GM19193 (cell line): ENCODE results near the gene PIK3CD.

ENCODE experiments used
- POLR2A ChIP-seq: IDR thresholded peaks from 4 replicates; pipeline ENCODE4 v1.6.1; 2011; ENCODE audit not compliant: insufficient read depth, insufficient read length; ENCODE audit errors: extremely low read depth

PIK3CD gene

GRCh38 chr1:9726905-9727595, 75.5 kb downstream of the PIK3CD start:
- no peak for TF ChIP-seq POLR2A

- TF ChIP-seq POLR2A: no peak
Measured at GRCh38 chr1:9728451-9729295, 77.1 kb downstream of the PIK3CD start.

- peak; percentile 25 for TF ChIP-seq POLR2A
Measured at GRCh38 chr1:9729523-9729922, 78.0 kb downstream of the PIK3CD start.

- TF ChIP-seq POLR2A: peak; percentile 42
Measured at GRCh38 chr1:9730096-9730901, 78.8 kb downstream of the PIK3CD start.

GRCh38 chr1:9731051-9731537, 79.6 kb downstream of the PIK3CD start:
- TF ChIP-seq POLR2A: no peak

GRCh38 chr1:9731561-9731960, 80.0 kb downstream of the PIK3CD start:
- no peak for TF ChIP-seq POLR2A

- TF ChIP-seq POLR2A: no peak
Measured at GRCh38 chr1:9732123-9732971, 80.8 kb downstream of the PIK3CD start.

GRCh38 chr1:9733160-9733789, 81.7 kb downstream of the PIK3CD start:
- TF ChIP-seq POLR2A: no peak

GRCh38 chr1:9735800-9736199, 84.3 kb downstream of the PIK3CD start:
- no peak for TF ChIP-seq POLR2A

- no peak for TF ChIP-seq POLR2A
Measured at GRCh38 chr1:9736241-9736640, 84.7 kb downstream of the PIK3CD start.

- TF ChIP-seq POLR2A: no peak
Measured at GRCh38 chr1:9737057-9737456, 85.5 kb downstream of the PIK3CD start.

- TF ChIP-seq POLR2A: no peak
Measured at GRCh38 chr1:9737671-9738070, 86.1 kb downstream of the PIK3CD start.

- TF ChIP-seq POLR2A: no peak
Measured at GRCh38 chr1:9744106-9744799, 92.7 kb downstream of the PIK3CD start.
